HepG2 (cell line): Measurements from ENCODE around the gene JOSD1. TPM values are rescaled to one million over a fixed set of nuclear protein-coding genes. Genes with fewer than 3 reads are reported as not detected.

ENCODE experiments used
- AKAP8 ChIP-seq: sonication (generic); formaldehyde crosslinking; IDR thresholded peaks from 2 replicates; pipeline ENCODE4 v1.5.1; 2020; ENCODE audit warnings: mild to moderate bottlenecking, missing genetic modification reagents
- CREB3 ChIP-seq: sonication (generic); formaldehyde crosslinking; IDR thresholded peaks from 2 replicates; pipeline ENCODE4 v1.5.0; 2020; ENCODE audit warnings: missing genetic modification reagents
- DMTF1 ChIP-seq: sonication (generic); formaldehyde crosslinking; IDR thresholded peaks from 2 replicates; pipeline ENCODE4 v1.4.0; 2020; ENCODE audit warnings: mild to moderate bottlenecking, missing genetic modification reagents
- FOXP1 ChIP-seq, 2 experiments: fragments of 450-650 bp in 1 of 2; IDR thresholded peaks; 2 replicates each; pipeline ENCODE4 v1.6.1; 2017 to 2018; ENCODE audit warnings: antibody characterized with exemption in 1 of 2
- GMEB1 ChIP-seq: sonication (generic); formaldehyde crosslinking; IDR thresholded peaks from 2 replicates; pipeline ENCODE4 v1.5.1; 2020; ENCODE audit warnings: missing genetic modification reagents, mild to moderate bottlenecking, borderline replicate concordance
- IRX3 ChIP-seq: sonication (generic); formaldehyde crosslinking; IDR thresholded peaks from 2 replicates; pipeline ENCODE4 v1.8.1; 2023; ENCODE audit warnings: mild to moderate bottlenecking, low read depth, missing genetic modification reagents, borderline replicate concordance
- NFE2L1 ChIP-seq: sonication (generic); formaldehyde crosslinking; IDR thresholded peaks from 2 replicates; pipeline ENCODE4 v1.4.0; 2020; ENCODE audit warnings: missing genetic modification reagents, mild to moderate bottlenecking, borderline replicate concordance
- NFE2L2 ChIP-seq: fragments of 150-350 bp; IDR thresholded peaks from 2 replicates; pipeline ENCODE4 v1.6.1; 2014; ENCODE audit warnings: low read length
- NFKBIZ ChIP-seq: IDR thresholded peaks from 2 replicates; pipeline ENCODE4 v1.6.1; 2018; ENCODE audit warnings: missing genetic modification reagents, missing compliant biosample characterization
- SOX6 ChIP-seq, 2 experiments: fragments of 450-650 bp in 1 of 2; sonication (generic) in 1 of 2; formaldehyde crosslinking in 1 of 2; IDR thresholded peaks; 2 replicates each; pipeline versions ENCODE4 v1.4.0 to v1.6.1; 2017 to 2020; ENCODE audit warnings: antibody characterized with exemption in 1 of 2, mild to moderate bottlenecking in 1 of 2, missing genetic modification reagents in 1 of 2
- SP4 ChIP-seq: sonication (generic); formaldehyde crosslinking; IDR thresholded peaks from 2 replicates; pipeline ENCODE4 v1.8.1; 2023; ENCODE audit warnings: mild to moderate bottlenecking, missing genetic modification reagents
- SRSF9 ChIP-seq: fragments of 200-400 bp; formaldehyde crosslinking; IDR thresholded peaks from 2 replicates; pipeline ENCODE4 v1.6.1; 2018; ENCODE audit warnings: borderline replicate concordance, mild to moderate bottlenecking, low read depth, low read length; ENCODE audit not compliant: insufficient read depth, poor library complexity, severe bottlenecking
- SUZ12 ChIP-seq: fragments of 150-350 bp; IDR thresholded peaks from 2 replicates; pipeline ENCODE4 v1.6.1; 2014; ENCODE audit warnings: low read depth, low read length
- TCF7 ChIP-seq: sonication (generic); IDR thresholded peaks from 2 replicates; pipeline ENCODE4 v1.6.1; 2016; ENCODE audit warnings: antibody characterized with exemption, low read depth
- THYN1 ChIP-seq: sonication (generic); formaldehyde crosslinking; IDR thresholded peaks from 2 replicates; pipeline ENCODE4 v1.8.1; 2023; ENCODE audit warnings: low read depth, mild to moderate bottlenecking, moderate library complexity, missing genetic modification reagents, borderline replicate concordance
- WIZ ChIP-seq: sonication (generic); formaldehyde crosslinking; IDR thresholded peaks from 2 replicates; pipeline ENCODE4 v1.5.1; 2020; ENCODE audit warnings: mild to moderate bottlenecking, missing genetic modification reagents
- ZFP1 ChIP-seq: IDR thresholded peaks from 2 replicates; pipeline ENCODE4 v1.6.1; 2016
- ZNF124 ChIP-seq: sonication (generic); formaldehyde crosslinking; IDR thresholded peaks from 2 replicates; pipeline ENCODE4 v1.4.0; 2020; ENCODE audit warnings: missing genetic modification reagents
- ZNF20 ChIP-seq: sonication (generic); formaldehyde crosslinking; IDR thresholded peaks from 2 replicates; pipeline ENCODE4 v1.4.0; 2020; ENCODE audit warnings: mild to moderate bottlenecking, moderate library complexity, missing genetic modification reagents
- ZNF24 ChIP-seq: fragments of 450-650 bp; IDR thresholded peaks from 2 replicates; pipeline ENCODE4 v1.6.1; 2017; ENCODE audit warnings: antibody characterized with exemption, mild to moderate bottlenecking
- ZNF33A ChIP-seq: sonication (generic); formaldehyde crosslinking; IDR thresholded peaks from 2 replicates; pipeline ENCODE4 v1.5.1; 2020; ENCODE audit warnings: missing genetic modification reagents, mild to moderate bottlenecking, moderate library complexity, borderline replicate concordance
- ZNF503 ChIP-seq: sonication (generic); formaldehyde crosslinking; IDR thresholded peaks from 2 replicates; pipeline ENCODE4 v1.4.0; 2020; ENCODE audit warnings: missing genetic modification reagents
- ZNF776 ChIP-seq: sonication (generic); formaldehyde crosslinking; IDR thresholded peaks from 2 replicates; pipeline ENCODE4 v1.4.0; 2020; ENCODE audit warnings: mild to moderate bottlenecking, missing genetic modification reagents
- polyA plus RNA-seq, 8 experiments: library from polyadenylated mRNA; depleted of rRNA in 3 of 8; stranded (reverse) in 7 of 8; unstranded in 1 of 8; fragments of >200 nt; fragmentation: Illumina TruSeq in 4 of 8; extraction: Trizol in 4 of 8; gene quantifications; 2 replicates each; pipeline versions ENCODE4 v1.2.1 to v1.2.3, GENCODE V29; 2011 to 2016; ENCODE audit warnings: low read depth in 4 of 8, missing spikeins in 1 of 8, mixed read lengths in 1 of 8; ENCODE audit not compliant: insufficient read depth in 1 of 8
- total RNA-seq, 5 experiments: library from RNA; depleted of rRNA; stranded (reverse); fragments of >200 nt; fragmentation: Illumina TruSeq; extraction: Trizol; gene quantifications; 2 replicates each; pipeline ENCODE4 v1.2.3, GENCODE V29; 2016; ENCODE audit warnings: low read depth in 1 of 5
- TF ChIP-seq, protein P1 (sequence below): sonication (generic); formaldehyde crosslinking; IDR thresholded peaks from 2 replicates; pipeline ENCODE4 v1.5.0; 2020; ENCODE audit warnings: missing genetic modification reagents

JOSD1 gene
- total and polyA plus RNA-seq, 2 of the 13 experiments (the other 11 are each of a cell fraction or from before 2014, with no cell fraction given): 31.7 to 38.4 TPM

DNA sequence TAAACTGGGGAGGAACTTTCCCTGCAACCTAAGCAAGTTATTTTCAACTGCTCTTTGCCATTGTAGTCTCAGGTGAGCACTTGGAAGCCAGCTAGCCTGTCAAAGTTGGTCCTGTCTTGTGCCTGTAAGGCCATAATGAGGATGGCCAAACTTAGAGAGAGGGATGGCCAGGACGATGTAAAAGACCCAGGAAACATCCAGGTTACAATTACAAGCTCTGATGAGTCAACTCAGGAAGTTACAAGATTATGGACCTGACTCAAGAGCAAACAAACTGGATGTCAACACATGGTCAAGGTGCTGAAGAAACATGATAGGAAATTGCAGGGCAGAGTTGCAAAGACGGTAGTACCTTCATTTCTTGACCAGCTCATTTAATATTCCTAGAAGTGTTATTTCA lies 6.6 kb upstream of the JOSD1 start (continued):
- TF ChIP-seq DMTF1 (no peak), SRSF9 (no peak), ZNF20 (CRISPR knock-in tag) (no peak), CREB3 (CRISPR knock-in tag) (no peak), TCF7 (no peak), FOXP1 (IDR thresholded peaks at IDR 0.05) (no peak), FOXP1 (CRISPR knock-in tag; IDR thresholded peaks at IDR 0.05) (peak; percentile 83), SOX6 (IDR thresholded peaks at IDR 0.05) (no peak), SOX6 (CRISPR knock-in tag; IDR thresholded peaks at IDR 0.05) (peak; percentile 54; the same call in 1 of the 2 replicates), SP4 (no peak), ZNF776 (CRISPR knock-in tag) (no peak), ZNF503 (CRISPR knock-in tag) (0 out of 2 replicates have a peak, but pooled peaks have one; percentile 32), GMEB1 (no peak), ZNF24 (no peak), THYN1 (CRISPR knock-in tag) (no peak), IRX3 (CRISPR knock-in tag) (no peak), NFE2L1 (CRISPR knock-in tag) (no peak), NFKBIZ (CRISPR knock-in tag) (0 out of 2 replicates have a peak, but pooled peaks have one; percentile 28), AKAP8 (CRISPR knock-in tag) (peak; percentile 67; the same call in 1 of the 2 replicates), ZNF124 (CRISPR knock-in tag) (no peak), ZFP1 (CRISPR knock-in tag) (no peak), SUZ12 (no peak), ZNF33A (no peak), WIZ (no peak), NFE2L2 (no peak)
- TF ChIP-seq, protein P1, sequence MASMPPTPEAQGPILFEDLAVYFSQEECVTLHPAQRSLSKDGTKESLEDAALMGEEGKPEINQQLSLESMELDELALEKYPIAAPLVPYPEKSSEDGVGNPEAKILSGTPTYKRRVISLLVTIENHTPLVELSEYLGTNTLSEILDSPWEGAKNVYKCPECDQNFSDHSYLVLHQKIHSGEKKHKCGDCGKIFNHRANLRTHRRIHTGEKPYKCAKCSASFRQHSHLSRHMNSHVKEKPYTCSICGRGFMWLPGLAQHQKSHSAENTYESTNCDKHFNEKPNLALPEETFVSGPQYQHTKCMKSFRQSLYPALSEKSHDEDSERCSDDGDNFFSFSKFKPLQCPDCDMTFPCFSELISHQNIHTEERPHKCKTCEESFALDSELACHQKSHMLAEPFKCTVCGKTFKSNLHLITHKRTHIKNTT: no peak
